CD4-positive, alpha-beta T cell treated with Interleukin-6 at 100 ng/mL for 8 hours (primary cell): Measurements from ENCODE around the gene KIF22.
"Not testable (repeated sequence)": the region's sequence is repeated elsewhere in the genome, so short reads cannot be mapped to it uniquely, and the experiment has no call there.

ENCODE experiments used
- DNase-seq: peaks from one replicate; pipeline ENCODE4 v3.0.0-alpha.2; 2020; ENCODE audit warnings: mixed read lengths, low spot score

KIF22 gene

DNA sequence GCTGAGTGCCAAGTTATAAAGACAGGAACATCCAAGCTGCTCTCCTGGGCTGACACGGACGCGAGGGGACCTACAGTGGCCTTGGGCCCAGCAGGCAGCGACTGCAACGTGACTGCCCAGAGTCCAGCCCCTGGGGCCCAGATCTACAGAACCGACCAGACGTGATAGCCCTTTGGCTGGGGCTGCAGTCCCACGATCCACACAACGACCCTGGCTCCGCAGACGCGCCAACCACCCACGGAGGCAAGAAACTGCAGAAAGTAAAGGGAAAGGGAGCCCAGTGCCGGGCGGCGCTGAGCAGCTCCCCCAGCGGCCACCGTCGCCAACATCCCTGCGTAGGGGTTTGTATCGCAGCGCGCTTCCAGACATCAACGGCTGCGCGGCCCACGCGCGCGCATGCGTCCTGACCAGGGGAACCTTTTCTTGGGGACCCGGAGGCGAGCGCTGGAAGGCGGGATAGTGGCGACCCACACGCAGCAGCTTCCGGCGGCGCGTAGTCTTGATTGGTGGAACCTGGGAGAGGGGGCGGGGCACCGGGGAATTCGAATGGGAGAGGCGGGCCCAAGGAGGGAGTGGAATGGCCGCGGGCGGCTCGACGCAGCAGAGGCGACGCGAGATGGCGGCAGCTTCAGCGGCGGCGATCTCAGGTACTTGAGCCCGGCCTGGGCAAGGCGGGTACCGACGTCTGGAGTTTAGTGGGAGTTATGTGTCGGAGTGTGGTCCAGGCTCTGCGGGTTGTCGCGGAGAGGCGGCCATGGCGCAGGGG, at the start of gene KIF22:
Gene KIF22, plus strand, starts transcription at position 569 of the 766 bp plus-strand sequence. Its CDS starts 9 bp downstream, at position 578.
- peak; percentile 100 for DNase-seq

DNA sequence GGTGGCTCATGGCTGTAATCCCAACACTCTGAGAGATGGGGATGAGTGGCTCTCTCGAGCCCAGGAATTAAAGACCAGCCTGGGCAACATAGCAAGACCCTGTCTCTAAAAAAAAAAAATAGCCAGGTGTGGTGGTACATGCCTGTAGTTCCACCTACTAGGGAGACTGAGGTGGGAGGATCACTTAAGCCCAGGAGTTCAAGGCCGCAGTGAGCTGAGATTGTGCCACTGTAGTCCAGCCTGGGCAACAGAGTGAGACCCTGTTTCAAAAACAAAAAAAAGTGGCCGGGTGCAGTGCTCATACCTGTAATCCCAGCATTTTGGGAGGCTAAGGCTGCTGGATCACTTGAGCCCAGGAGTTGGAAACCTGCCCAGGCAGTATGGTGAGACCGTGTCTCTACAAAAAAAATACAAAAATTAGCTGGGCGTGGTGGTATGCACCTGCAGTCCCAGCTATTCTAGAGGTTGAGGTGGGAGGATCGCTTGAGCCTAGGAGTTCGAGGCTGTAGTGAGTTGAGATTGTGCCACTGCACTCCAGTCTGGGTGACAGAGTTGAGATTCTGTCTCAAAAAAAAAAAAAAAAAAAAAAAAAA, 47.8 kb upstream of the KIF22 start:
- no peak for DNase-seq

DNA sequence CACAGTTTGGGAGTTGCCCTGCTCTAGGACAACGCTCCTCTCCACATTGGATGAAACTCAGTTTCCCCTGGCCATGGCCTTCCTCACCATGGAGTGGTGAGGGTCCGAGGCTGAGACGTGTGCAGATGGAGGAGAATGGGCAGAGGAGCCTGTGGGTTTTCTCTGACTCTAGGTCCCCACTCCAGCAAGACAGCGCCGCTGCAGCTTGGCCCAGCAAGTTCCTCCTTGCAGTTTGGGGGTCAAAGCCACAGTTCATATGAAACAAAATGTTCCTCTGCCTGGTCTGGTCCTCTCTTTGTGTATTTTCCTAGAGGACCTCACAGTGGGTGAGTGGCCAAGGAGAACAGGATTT, 47.1 kb upstream of the KIF22 start:
- DNase-seq, result no peak

DNA sequence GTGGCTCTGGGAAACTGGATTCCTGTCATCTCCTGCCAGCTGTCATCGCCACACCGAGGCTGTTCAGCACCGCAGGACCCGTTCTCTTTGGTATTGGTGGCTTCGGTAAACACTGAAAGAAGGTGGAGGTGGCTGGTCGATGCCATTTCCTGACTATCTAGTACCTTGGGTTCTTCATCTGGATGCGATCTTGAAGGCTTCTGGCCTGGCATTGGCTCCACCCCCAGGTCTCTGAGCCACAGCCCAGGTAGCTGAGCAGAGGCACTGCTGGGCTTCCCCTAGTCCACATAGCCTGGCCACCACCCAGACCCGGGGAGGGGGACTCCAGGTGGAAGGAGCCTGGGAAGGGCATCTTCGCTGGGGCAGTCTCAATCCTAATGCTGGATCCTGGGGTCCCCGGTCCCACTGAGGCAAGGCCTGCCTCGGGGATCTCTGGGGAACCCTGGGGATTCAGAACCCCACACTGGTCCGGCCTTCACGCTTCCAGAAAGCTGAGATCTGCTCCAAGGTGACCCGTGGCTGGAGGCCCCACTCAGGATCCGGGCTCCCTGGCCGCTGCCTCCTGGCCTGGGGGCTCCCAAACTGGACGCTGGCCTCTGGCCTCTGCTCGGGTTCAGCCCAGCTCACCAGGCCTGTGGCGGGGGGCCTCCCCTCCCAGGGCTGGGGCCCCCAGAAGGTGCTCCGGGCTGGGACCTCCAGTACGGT, 46.6 kb upstream of the KIF22 start:
- peak; percentile 49 for DNase-seq

DNA sequence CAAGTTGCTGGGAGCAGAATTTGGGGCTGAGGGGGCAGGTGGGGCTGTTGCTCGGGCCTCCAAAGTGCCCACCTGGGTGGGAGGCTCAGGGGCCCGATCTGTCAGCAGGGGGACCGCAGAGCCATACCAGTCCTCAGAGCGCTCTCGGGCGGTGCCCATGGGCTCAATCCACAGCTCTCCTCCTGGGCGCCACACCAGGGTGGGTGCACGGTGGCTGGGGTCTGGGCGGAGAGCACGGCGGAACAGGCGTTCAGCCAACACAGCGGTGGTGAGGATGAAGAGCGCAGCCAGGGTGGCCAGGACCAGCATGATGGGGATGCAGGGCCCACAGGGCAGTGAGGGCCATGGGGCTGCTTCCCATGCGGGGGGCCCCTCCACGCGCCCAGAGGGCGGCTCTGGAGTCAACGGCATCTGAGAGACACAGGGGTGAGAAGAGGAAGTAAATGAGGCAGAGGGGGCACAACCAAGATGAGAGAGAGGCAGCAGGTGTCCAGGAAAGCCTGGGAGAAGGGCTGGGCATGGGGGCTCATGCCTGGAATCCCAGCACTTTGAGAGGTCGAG, 45.9 kb upstream of the KIF22 start:
- no peak for DNase-seq

DNA sequence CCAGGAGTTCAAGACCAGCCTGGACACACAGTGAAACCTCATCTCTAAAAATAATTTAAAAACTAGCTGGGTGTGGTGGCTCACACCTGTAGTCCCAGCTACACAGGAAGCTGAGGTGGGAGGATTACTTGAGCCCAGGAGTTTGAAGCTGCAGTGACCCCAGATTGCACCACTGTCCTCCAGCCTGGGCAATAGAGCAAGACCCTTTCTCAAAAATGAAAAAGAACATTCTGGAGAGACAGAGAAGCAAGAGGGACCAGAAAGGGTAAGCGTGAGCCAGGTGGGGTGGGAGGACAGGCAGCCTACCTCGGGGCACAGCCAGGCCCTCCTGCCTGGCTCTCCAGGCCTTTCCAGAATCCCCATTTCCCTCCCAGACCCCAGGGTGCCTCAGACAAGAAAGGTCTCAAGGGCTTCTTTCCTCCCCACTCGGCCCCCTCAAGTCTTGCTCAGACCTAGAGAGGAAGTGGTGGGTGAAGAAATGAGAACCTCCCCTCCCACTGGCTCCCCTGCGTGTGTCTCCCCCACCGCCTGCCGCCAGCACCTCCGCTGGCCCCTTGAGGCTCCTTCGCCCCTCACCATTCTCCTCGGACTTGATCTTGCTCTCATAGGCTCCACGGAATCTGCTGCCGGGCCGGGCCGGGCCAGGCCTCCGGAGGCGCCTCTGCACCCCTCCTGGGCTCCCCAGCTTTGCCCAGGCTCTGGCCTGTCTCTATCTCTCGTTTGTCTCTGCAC, 45.3 kb upstream of the KIF22 start:
- DNase-seq, result peak; percentile 49

DNA sequence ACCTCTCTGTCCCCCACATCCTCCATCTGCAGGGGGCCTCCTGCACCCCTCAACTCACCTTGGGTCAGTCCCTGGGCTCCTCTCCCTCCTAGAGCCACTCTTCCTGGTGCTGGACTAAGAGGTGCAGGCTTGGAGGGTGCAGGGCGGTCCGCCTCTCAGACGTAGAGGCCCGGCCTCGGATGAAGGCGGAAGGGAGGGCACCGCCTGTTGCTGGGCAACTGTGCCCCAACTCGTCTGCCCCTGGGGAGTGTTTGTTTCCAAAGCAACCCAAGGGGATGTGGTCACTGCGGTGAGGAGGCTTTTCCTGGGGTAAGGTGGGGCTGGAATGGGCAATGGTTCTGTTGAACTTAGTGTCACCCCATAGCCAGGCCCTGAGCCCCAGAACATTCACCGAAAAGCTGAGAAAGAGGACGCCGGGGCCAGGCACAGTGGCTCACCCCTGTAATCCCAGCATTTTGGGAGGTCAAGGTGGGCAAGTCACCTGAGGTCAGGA, 44.7 kb upstream of the KIF22 start, which contains the start of gene C16orf54:
Gene C16orf54, minus strand, starts transcription at position 138 of the 493 bp plus-strand sequence. CDS start 1,039 bp downstream, outside the sequence.
- peak; percentile 95 for DNase-seq

DNA sequence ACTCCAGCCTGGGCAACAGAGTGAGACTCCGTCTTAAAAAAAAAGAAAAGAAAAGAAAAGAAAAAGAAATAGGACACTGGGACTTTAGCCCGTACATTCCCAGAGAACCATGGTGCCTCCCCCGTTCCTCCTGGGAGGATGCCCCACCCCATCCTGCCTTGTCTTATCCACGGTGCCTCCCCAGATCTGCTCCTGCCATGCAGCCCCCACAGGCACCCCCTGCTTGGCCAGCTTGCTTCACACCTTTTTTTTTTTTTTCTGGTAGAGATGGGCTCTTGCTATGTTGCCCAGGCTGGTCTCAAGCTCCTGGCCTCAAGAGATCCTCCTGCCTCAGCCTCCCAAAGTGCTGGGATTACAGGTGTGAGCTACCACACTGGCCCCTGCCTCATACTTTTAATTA, 44.0 kb upstream of the KIF22 start:
- DNase-seq, result not testable (repeated sequence)

DNA sequence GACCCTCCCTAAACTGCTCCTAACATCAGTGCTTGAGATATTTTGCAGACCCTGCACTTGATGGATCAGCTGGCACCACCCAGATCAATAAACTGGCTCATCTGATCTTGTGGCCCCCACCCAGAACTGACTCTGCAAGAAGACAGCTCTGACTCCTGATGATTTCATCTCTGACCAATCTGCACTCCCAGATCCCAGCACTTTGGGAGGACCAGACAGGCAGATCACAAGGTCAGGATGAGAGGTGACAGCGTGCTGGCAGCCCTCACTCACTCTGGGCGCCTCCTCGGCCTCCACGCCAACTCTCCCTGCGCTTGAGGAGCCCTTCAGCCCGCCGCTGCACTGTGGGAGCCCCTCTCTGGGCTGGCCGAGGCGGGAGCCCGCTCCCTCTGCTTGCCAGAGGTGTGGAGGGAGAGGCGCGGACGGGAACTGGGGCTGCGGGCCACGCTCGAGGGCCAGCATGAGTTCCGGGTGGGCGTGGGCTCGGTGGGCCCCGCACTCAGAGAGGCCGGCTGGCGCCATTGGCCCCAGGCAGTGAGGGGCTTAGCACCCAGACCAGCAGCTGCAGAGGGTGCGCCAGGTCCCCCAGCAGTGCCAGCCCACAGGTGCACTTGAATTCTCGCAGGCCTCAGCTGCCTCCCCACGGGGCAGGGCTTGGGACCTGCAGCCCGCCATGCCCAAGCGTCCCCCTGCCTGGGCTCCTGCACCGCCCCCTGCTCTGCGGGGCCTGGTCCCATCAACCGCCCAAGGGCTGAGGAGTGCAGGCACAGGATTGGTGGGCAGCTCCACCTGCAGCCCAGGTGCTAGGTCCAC, 42.4 kb upstream of the KIF22 start:
- no peak for DNase-seq

DNA sequence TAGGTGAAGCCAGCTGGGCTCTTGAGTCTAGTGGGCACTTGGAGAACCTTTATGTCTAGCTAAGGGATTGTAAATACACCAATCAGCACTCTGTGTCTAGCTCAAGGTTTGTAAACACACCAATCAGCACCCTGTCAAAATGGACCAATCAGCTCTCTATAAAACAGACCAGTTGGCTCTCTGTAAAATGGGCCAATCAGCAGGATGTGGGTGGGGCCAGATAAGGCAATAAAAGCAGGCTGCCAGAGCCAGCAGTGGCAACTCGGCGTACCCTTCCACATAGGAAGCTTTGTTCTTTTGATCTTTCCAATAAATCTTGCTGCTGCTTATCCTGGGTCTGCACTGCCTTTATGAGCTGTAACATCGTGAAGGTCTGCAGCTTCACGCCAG, 41.8 kb upstream of the KIF22 start:
- DNase-seq, result not testable (repeated sequence)

DNA sequence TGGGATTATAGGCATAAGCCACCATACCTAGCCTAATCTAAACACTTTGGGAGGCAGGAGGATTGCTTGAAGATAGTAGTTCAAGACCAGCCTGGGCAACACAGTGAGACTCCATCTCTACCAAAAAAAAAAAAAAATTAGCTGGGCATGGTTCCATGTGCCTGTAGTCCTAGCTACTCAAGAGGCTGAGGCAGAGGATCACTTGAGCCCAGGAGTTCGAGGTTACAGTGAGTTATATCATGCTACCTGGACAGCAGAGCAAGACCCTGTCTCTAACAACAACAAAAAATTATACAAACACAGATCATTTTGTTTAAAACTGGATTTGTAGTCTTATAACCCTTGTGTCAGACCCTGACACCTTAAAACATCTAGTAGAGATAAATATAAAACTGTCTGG, 37.0 kb upstream of the KIF22 start:
- no peak for DNase-seq

DNA sequence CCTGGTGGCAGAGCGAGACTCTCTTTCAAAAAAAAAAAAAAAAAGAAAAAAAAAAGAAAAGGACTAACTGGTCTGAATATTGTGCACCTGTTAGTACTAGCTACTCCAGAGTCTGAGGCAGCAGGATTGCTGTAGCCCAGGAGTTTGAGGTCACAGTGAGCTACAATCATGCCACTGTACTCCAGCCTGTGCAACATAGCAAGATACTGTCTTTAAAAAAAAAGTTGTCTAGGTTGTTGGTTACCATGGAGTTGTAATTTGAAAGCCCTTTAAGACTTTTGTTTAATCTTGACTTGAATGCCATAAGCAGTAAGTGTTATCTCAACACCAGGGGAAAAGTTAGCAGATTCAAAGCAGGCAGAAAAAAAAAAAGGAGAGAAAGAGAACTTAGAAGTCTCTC, 33.9 kb upstream of the KIF22 start:
- no peak for DNase-seq

DNA sequence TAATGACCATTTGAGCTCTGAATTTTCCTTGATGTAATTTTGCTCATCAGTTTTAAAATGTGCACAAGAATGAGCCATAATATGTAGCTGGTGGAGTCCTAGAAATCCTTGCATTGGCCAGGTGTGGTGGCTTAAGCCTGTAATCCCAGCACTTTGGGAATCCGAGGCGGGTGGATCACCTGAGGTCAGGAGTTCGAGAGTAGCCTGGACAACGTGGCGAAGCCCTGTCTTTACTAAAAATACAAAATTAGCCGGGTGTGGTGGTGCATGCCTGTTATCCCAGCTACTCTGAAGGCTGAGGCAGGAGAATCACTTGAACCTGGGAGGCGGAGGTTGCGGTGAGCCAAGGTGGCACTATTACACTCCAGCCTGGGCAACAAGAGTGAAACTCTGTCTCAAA, 33.5 kb upstream of the KIF22 start:
- DNase-seq, result not testable (repeated sequence)

DNA sequence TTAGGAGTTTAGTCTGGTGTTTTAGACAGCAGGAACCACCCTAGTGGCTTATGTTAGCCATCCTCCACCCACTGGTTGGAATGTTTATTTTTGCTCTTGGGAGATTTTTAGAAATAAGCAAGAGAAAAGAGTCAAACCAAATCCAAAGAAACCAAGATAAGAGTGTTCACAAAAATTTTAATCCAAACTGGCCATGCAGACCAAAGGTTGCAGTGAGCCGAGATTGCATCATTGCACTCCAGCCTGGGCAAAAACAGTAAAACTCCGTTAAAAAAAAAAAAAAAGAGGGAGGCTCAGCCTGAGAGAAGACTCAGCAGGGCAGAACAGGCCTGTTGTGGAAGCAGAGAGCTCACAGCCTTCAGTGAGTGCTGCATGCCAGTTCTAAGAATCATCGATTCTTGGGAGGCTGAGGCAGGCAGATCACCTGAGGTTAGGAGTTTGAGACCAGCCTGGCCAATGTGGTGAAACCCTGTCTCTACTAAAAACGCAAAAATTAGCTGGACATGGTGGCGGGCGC, 32.5 kb upstream of the KIF22 start:
- DNase-seq, result no peak

DNA sequence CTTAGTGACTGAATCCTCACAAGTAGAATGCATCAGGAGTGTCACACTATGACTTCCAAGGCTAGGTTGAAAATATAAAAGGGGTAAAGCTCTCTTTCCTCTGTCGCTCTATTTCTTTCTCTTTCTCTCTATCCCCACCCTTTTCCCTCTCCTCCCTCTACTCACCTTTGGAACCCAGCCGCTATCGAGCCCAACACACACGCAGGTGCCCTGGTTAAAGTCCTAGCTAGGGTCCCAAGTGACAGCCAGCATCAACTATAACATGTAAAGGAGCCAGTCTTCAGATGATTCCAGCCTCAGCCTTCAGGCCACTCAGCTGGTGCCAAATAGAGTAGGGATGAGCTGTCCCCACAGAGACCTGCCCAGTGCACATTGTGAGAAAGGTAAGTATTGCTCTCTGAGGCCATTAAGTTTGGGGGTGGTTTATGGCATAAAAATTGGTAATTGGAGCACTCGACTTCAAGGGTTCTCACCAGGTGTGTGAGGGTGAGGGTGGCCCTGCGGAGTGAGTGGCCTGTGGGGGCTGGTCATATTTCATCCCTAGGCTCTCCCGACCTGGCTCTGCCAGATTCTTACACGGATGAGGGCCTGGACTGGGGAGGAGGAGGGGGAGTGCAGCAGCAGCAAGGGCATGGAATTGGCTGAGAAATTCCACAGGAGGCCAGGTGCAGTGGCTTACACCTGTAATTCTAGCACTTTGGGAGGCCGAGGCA, 29.8 kb upstream of the KIF22 start:
- no peak for DNase-seq

DNA sequence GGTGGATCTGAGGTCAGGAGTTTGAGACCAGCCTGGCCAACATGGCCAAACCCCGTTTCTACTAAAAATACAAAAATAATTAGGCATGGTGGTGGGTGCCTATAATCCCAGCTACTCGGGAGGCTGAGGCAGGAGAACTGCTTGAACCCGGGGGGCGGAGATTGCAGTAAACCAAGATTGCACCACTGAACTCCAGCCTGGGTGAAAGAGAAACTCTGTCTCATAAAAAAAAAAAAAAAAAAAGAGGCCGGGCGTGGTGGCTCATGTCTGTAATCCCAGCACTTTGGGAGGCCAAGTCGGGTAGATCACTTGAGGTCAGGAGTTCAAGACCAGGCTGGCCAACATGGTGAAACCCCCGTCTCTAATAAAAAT, 29.3 kb upstream of the KIF22 start:
- not testable (repeated sequence) for DNase-seq

DNA sequence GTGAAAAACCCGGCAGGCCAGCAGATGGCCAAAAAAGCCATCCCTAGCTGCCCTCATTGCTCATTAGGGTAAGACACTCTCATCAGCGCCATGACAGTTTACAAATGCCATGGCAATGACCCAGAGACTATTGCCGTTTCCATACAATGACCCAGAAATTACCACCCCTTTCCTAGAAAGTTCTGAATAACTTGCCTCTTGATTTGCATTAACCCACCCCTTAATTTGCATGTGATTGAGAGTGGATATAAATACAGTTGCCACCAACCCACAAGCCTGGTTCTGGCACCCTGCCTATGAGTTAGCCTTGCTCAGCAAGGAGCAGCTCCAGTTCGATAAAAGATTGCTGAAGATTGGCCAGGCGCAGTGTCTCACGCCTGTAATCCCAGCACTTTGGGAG, 28.7 kb upstream of the KIF22 start:
- no peak for DNase-seq

DNA sequence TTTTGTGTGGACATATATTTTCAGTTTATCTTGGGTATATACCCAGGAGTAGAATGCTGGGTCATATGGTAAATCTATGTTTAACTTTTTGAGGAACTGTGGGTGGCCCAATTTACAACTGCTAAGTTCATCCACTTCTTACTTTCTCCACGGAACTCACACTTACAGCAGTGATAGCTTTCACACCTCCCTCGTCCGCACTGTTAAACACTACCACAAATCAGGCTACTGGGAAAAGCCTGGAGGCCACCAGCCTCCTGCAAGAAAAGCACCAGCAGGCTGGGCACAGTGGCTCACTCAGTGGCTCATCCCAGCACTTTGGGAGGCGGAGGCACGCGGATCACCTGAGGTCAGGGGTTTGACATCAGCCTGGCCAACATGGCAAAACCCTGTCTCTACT, 27.2 kb upstream of the KIF22 start:
- DNase-seq, result no peak

DNA sequence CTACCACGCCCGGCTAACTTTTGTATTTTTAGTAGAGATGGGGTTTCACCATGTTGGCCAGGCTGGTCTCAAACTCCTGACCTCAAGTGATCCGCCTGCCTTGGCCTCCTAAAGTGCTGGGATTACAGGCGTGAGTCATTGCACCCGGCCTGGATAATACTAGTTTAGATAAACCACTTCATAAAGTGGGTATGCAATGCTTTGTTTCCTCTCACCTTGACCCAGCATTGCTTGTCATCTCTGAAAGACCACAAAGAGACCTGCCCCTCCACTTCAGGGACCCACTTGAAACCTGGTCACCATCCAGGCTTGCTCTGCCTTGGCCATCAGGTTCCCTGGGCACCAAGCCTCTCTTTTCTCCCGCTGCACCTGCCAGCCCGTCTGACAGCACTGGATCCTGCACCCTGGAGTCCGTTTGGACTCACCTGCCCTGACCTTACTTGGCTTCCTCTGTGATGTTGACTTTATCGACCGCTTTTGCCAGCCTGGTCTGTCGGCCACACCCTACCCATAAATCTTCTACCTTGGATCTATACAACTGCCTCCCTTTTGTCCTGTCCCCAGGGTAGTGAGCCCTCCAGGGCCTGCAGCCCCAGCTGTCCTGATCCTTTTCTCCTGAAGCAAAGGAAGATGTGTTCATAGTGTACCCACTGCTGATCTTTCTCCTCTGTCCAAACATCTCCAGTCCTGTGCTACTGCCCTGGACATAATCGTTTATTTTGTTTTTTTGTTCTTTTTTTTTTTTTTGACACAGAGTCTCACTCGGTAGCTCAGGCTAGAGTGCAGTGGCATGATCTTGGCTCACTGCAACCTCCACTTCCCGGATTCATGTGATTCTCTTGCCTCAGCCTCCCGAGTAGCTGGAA, 25.2 kb upstream of the KIF22 start:
- no peak for DNase-seq
